Posterior vena cava (tissue), 2 donors: ENCODE results near the gene PRKAR1B. TPM values are rescaled to one million over a fixed set of nuclear protein-coding genes. Genes with fewer than 3 reads are reported as not detected.
A peak's percentile ranks its signal among the peaks of the same experiment; 100 is the strongest.
"Not testable (repeated sequence)": the region's sequence is repeated elsewhere in the genome, so short reads cannot be mapped to it uniquely, and the experiment has no call there.

Experiments used
- DNase-seq: peaks from one replicate; pipeline ENCODE4 v3.0.0-alpha.2; 2020; ENCODE audit warnings: low spot score
- intact Hi-C, 2 donors: fragments of 100-400 bp; cut with DNase I; formaldehyde crosslinking; loops; one replicate each; pipeline versions ENCODE4 v1.14.1 to v1.14.2; 2022 to 2023
- total RNA-seq, 2 donors: library from RNA; stranded (reverse); fragmentation: NEBNext Ultra II Directional; extraction: Animal tissue kit (Norgen Biotek cat#: 25700); gene quantifications; one replicate each; pipeline ENCODE4 v1.2.1, GENCODE V29; 2021
- donor health status: DM: yes; HTN: yes; CAD: no.
- donor health status: DM: yes; HTN: yes; CAD: no.

The PRKAR1B gene
- total RNA-seq, 2 donors from 2014 or later, result 10.1 TPM

- peak; percentile 24 for DNase-seq
- intact Hi-C loops, result no loop called here
Observed at GRCh38 chr7:744854-745430, 17.9 kb upstream of the PRKAR1B start.

- intact Hi-C loops, result not testable (repeated sequence)
Observed at GRCh38 chr7:744128-744520, 17.0 kb upstream of the PRKAR1B start.

GRCh38 chr7:743341-744127, 16.5 kb upstream of the PRKAR1B start:
- peak; percentile 51 for DNase-seq

More at GRCh38 chr7:744128-744520, 17.0 kb upstream of the PRKAR1B start:
- not testable (repeated sequence) for DNase-seq

GRCh38 chr7:742791-743190, 15.7 kb upstream of the PRKAR1B start:
- DNase-seq, result peak; percentile 16
- intact Hi-C loops, result no loop called here

More at GRCh38 chr7:743341-744127, 16.5 kb upstream of the PRKAR1B start:
- intact Hi-C loops, result not testable (repeated sequence)

- intact Hi-C loops, result no loop called here
- peak; percentile 52 for DNase-seq
Observed at GRCh38 chr7:741850-742249, 14.8 kb upstream of the PRKAR1B start.

- intact Hi-C loops, result no loop called here
- DNase-seq, result peak; percentile 70
Observed at GRCh38 chr7:741191-741671, 14.2 kb upstream of the PRKAR1B start.

GRCh38 chr7:739983-740942, 13.2 kb upstream of the PRKAR1B start:
- intact Hi-C loops, result no loop called here
- DNase-seq, result peak; percentile 73

- intact Hi-C loops, result no loop called here
- peak; percentile 71 for DNase-seq
Observed at GRCh38 chr7:739455-739982, 12.4 kb upstream of the PRKAR1B start.

GRCh38 chr7:738723-739454, 11.8 kb upstream of the PRKAR1B start:
- intact Hi-C loops, result no loop called here
- DNase-seq, result peak; percentile 78

- DNase-seq, result peak; percentile 8
- intact Hi-C loops, result no loop called here
Observed at GRCh38 chr7:738241-738640, 11.2 kb upstream of the PRKAR1B start.

- intact Hi-C loops, result no loop called here
- DNase-seq, result peak; percentile 22
Observed at GRCh38 chr7:734808-735207, 7.7 kb upstream of the PRKAR1B start.

GRCh38 chr7:734214-734613, 7.1 kb upstream of the PRKAR1B start:
- intact Hi-C loops, result no loop called here
- no peak for DNase-seq

GRCh38 chr7:732556-732955, 5.5 kb upstream of the PRKAR1B start:
- DNase-seq, result no peak
- intact Hi-C loops, result no loop called here

- DNase-seq, result peak; percentile 55
- intact Hi-C loops, result no loop called here
Observed at GRCh38 chr7:732094-732541, 5.0 kb upstream of the PRKAR1B start.

GRCh38 chr7:731440-732085, 4.5 kb upstream of the PRKAR1B start:
- intact Hi-C loops, result no loop called here
- peak; percentile 63 for DNase-seq

GRCh38 chr7:730501-731439, 3.7 kb upstream of the PRKAR1B start:
- DNase-seq, result peak; percentile 63
- intact Hi-C loops, result no loop called here
